Neutrophil (primary cell): ENCODE data around the gene LNX1.

Experiments used
- H3K27ac ChIP-seq: fragments of 200-600 bp; sonication (generic); 2 replicates; pipeline ENCODE4 v1.5.1; 2016; ENCODE audit warnings: mild to moderate bottlenecking, moderate library complexity
- H3K27me3 ChIP-seq: fragments of 200-600 bp; sonication (generic); 2 replicates; pipeline ENCODE4 v1.6.0; 2016; ENCODE audit warnings: mild to moderate bottlenecking
- H3K36me3 ChIP-seq: fragments of 200-600 bp; sonication (generic); 2 replicates; pipeline ENCODE4 v1.5.1; 2017
- H3K4me1 ChIP-seq, 2 experiments: fragments of 200-600 bp in 1 of 2; sonication (generic) in 1 of 2; 1 replicate in 1 of 2; 2 replicates in 1 of 2; pipeline versions ENCODE4 v1.5.1 to v1.6.1; 2013 to 2016; ENCODE audit warnings: low read depth in 1 of 2, low read length in 1 of 2, mild to moderate bottlenecking in 1 of 2, moderate library complexity in 1 of 2; ENCODE audit not compliant: control insufficient read depth in 1 of 2, insufficient read depth in 1 of 2
- H3K4me3 ChIP-seq, 2 experiments: fragments of 200-600 bp in 1 of 2; sonication (generic) in 1 of 2; 1 replicate in 1 of 2; 2 replicates in 1 of 2; pipeline ENCODE4 v1.5.1; 2013 to 2016; ENCODE audit warnings: low read depth in 1 of 2, low read length in 1 of 2, mild to moderate bottlenecking in 1 of 2, moderate library complexity in 1 of 2
- H3K9me3 ChIP-seq: fragments of 200-600 bp; sonication (generic); 2 replicates; pipeline ENCODE4 v1.5.1; 2016
- TF ChIP-seq, protein P1 (sequence below): fragments of 200-600 bp; sonication (generic); IDR thresholded peaks from 2 replicates; pipeline ENCODE4 v1.5.1; 2016; ENCODE audit warnings: antibody characterized with exemption

The LNX1 gene

DNA sequence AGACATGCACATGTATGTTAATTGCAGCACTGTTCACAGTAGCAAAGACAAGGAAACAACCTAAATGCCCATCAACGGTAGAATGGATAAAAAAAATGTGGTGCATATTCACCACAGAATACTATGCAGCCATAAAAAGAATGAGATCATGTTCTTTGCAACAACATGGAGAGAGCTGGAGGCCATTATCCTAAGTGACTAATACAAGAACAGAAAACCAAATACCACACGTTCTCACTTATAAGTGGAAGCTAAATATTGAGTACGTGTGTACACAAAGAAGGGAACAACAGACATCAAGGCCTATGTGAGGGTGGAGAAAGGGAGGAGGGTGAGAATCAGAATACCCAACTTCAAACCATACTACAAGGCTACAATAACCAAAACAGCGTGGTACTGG lies 17.4 kb upstream of the LNX1 start:
- Histone ChIP-seq H3K9me3 (no peaks in the 10 kb centered on the region), H3K27ac (no peak overlapping the region), H3K4me3 (no peak overlapping the region), H3K4me1 (no peaks in the 10 kb centered on the region), H3K27me3 (no peaks in the 10 kb centered on the region), H3K36me3 (no peaks in the 10 kb centered on the region)
- TF ChIP-seq, protein P1, sequence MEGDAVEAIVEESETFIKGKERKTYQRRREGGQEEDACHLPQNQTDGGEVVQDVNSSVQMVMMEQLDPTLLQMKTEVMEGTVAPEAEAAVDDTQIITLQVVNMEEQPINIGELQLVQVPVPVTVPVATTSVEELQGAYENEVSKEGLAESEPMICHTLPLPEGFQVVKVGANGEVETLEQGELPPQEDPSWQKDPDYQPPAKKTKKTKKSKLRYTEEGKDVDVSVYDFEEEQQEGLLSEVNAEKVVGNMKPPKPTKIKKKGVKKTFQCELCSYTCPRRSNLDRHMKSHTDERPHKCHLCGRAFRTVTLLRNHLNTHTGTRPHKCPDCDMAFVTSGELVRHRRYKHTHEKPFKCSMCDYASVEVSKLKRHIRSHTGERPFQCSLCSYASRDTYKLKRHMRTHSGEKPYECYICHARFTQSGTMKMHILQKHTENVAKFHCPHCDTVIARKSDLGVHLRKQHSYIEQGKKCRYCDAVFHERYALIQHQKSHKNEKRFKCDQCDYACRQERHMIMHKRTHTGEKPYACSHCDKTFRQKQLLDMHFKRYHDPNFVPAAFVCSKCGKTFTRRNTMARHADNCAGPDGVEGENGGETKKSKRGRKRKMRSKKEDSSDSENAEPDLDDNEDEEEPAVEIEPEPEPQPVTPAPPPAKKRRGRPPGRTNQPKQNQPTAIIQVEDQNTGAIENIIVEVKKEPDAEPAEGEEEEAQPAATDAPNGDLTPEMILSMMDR = no peak

DNA sequence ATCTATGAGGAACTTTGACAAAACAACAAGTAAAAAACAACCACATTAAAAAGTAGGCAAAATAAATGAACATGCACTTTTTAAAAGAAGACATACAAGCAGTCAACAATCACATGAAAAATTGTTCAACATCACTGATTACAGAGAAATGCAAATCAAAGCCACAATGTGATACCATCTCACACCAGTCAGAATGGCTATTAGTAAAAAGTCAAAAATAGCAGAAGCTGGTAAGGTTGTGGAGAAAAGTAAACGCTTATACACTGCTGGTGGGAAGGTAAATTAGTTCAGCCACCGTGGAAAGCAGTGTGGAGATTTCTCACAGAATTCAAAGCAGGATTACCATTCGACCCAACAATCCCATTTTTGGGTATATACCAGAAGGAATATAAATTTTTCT lies 17.0 kb upstream of the LNX1 start:
- TF ChIP-seq, protein P1 = no peak
- H3K4me1 ChIP-seq = no peaks in the 10 kb centered on the region
- no peaks in the 10 kb centered on the region for H3K36me3 ChIP-seq
- no peaks in the 10 kb centered on the region for H3K9me3 ChIP-seq
- no peak overlapping the region for H3K4me3 ChIP-seq
- no peak overlapping the region for H3K27ac ChIP-seq
- no peaks in the 10 kb centered on the region for H3K27me3 ChIP-seq

DNA sequence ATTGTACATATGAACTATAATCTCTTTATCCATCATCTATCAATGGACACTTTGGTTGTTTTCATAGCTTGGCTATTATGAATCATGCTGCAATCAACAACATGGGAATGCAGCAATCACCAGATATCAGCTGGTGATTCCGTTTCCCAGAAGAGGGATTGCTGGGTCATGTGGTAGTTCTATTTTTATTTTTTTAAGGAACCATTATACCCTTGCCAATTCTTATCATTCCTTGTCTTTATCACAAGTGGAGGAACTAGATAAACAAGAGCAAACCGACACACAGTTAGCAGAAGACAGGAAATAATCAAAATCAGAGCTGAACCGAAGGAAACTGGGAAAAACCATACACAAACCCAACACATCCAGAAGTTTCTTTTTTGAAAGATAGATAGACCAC lies 14.5 kb upstream of the LNX1 start:
- Histone ChIP-seq H3K4me3 (no peak overlapping the region), H3K27me3 (no peaks in the 10 kb centered on the region), H3K36me3 (no peaks in the 10 kb centered on the region), H3K9me3 (no peaks in the 10 kb centered on the region), H3K27ac (no peak overlapping the region), H3K4me1 (no peaks in the 10 kb centered on the region)
- TF ChIP-seq, protein P1 = no peak

DNA sequence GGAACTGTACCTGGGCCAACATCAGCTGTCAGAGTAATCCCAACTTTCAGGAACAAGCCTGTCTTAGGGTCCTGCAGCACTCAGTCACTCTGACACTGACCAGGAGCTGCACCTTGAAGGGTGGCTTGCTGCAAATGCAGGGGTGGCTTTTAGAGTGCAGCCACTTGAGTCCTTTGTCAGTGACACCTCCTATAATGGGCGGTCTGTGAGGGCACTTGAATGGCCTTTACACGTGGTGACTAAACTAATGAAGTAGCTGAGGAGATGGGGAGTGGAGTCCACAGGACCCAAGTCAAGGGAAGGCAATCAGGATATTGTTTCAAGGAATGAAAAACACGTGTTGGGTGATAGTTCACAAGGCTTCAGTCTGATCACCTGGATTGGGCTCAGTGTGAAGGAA lies 11.1 kb upstream of the LNX1 start:
- Histone ChIP-seq H3K4me3 (no peak overlapping the region), H3K9me3 (no peaks in the 10 kb centered on the region), H3K36me3 (no peaks in the 10 kb centered on the region), H3K27ac (no peak overlapping the region), H3K4me1 (no peaks in the 10 kb centered on the region), H3K27me3 (no peaks in the 10 kb centered on the region)
- TF ChIP-seq, protein P1 = no peak

DNA sequence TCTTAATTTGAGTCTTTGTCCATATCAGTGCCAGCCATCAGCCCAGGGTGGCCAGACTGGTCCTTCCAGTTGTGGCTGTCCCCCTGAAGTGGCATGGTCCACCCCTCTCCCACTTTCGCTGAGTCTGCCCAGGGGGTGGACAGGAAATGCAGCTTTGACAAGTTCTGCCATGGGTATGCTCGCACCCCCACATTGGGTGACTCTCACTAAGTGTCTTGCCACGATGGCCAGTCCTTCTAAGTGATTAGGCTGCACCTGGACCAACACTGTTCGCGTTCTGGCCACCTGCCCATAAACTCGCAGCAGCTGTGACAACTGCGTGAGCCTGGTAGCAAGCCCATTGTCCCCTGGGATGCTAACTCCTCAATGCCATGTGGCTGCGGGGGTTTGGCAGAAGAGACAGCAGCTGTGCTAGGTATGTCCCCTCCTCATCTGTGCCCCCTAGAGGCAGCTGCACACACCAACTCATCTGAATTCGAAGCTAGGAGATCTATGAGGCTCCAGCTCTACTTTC lies 10.0 kb upstream of the LNX1 start:
- H3K36me3 ChIP-seq = no peaks in the 10 kb centered on the region

More for the DNA sequence above, 10.0 kb upstream of the LNX1 start:
- TF ChIP-seq, protein P1 = no peak
- H3K9me3 ChIP-seq = no peaks in the 10 kb centered on the region
- no peaks in the 10 kb centered on the region for H3K4me1 ChIP-seq
- H3K27me3 ChIP-seq = no peaks in the 10 kb centered on the region
- no peak overlapping the region for H3K27ac ChIP-seq
- H3K4me3 ChIP-seq = no peak overlapping the region
